GM12873 (cell line): ENCODE results near the gene KRT6C.
A peak's percentile ranks its signal among the peaks of the same experiment; 100 is the strongest.

Experiments
- TF ChIP-seq, protein P1 (sequence below): IDR thresholded peaks from 2 replicates; pipeline ENCODE4 v1.5.1; 2012; ENCODE audit warnings: low read depth, mild to moderate bottlenecking, moderate library complexity, low read length, control low read depth; ENCODE audit not compliant: insufficient read depth; ENCODE audit errors: missing control alignments

The KRT6C gene

DNA sequence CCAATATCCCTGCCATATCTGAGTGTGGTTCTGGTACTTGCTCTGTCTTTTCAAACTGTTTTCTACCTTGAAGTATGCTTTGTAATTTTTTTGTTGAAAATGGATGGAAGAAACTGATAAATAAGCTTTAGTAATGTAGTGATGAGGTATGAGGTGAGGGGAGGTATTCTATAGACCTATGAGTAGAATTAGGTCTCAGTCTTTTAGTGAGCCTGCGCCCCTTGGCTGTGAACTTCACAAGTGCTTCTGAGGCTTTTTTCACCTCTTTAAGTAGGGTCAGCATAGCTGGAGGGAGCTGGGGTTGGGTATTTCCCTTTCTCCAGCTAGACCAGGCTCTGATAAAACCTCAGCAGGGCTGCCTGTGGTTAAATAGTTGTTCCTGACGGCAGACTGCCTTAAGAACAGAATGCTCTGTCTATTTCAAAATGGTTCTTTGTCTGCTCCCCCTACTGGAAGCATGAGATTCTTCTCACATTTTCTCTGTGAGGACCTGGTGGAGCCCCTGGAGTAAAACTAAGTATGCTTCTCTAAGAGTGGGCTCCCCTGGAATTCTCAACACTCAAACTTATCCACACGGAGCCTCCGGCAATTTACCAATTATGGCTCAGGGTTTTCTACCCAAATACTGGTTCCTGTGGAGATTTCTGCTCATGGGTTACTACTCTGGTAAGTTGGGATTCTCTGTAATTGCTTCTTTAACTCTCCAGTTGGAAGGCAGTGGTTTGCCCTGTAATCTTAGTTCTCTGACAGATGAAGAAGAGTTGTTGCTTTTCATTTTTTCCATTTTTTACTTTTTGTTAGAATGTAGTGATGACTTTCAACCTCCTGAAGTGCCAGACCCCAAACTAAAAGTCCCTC lies 33.5 kb upstream of the KRT6C start:
- TF ChIP-seq, protein P1, sequence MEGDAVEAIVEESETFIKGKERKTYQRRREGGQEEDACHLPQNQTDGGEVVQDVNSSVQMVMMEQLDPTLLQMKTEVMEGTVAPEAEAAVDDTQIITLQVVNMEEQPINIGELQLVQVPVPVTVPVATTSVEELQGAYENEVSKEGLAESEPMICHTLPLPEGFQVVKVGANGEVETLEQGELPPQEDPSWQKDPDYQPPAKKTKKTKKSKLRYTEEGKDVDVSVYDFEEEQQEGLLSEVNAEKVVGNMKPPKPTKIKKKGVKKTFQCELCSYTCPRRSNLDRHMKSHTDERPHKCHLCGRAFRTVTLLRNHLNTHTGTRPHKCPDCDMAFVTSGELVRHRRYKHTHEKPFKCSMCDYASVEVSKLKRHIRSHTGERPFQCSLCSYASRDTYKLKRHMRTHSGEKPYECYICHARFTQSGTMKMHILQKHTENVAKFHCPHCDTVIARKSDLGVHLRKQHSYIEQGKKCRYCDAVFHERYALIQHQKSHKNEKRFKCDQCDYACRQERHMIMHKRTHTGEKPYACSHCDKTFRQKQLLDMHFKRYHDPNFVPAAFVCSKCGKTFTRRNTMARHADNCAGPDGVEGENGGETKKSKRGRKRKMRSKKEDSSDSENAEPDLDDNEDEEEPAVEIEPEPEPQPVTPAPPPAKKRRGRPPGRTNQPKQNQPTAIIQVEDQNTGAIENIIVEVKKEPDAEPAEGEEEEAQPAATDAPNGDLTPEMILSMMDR: peak; percentile 56

DNA sequence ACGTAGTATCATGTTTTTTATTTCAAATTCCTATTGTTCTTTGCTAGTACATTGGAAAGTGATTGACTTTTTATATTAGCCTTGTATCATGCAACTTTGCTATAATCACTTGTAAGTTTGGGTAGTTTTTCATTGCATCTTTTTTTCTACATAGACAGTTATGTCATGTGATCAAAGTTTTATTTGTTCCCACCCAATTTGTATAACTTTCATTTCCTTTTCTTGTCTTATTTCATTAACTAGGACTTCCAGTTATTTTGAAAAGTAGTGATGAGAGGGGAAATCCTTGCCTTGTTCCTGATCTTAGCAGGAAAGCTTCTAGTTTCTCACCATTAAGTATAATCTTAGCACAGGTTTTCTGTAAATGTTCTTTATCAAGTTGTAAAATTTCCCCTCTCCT lies 29.3 kb upstream of the KRT6C start:
- TF ChIP-seq, protein P1: no peak

DNA sequence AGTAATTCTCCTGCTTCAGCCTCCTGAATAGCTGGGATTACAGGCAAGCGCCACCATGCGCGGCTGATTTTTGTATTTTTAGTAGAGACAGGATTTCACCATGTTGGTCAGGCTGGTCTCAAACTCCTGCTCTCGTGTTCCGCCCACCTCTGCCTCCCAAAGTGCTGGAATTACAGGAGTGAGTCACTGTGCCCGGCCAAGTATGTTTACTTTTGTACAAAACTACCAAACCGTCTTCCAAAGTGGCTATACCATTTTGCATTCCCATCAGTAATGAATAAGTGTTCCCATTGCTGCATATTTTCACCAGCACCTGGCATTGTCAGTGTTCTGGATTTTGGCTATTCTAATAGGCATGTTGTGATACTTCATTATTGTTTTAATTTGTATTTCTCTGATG lies 27.9 kb upstream of the KRT6C start:
- TF ChIP-seq, protein P1: no peak

DNA sequence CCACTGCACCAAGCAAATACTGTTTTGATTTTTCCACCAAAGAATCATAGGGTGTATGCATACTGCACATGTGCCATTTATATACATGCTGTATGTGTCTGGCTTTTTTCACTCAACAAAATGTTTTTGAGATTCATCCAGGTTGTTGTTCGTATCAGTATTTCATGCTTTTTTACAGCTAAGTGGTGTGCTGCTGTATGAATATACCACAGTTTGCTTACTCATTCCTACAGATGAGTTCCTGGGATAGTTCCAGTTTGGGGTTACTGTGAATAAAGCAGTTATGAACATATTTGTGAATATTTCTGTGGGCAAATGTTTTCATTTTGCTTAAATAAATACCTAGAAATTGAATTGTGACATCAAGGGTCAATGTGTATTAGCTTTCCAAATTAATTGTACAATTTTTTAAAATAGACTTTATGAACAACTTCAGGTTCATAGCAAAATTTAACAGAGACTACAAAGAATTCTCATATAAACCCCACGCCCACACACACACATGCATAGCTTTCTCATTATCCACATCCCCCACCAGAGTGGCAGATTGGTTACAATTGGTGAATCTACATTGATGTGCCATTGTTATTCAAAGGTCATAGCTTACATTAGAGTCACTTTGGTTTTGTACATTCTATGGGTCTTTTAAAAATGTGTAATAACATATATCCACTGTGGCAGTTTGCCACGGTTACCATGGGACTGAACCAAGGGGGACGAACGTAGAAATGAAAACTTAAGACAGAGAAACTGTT lies 26.4 kb upstream of the KRT6C start:
- TF ChIP-seq, protein P1: no peak

DNA sequence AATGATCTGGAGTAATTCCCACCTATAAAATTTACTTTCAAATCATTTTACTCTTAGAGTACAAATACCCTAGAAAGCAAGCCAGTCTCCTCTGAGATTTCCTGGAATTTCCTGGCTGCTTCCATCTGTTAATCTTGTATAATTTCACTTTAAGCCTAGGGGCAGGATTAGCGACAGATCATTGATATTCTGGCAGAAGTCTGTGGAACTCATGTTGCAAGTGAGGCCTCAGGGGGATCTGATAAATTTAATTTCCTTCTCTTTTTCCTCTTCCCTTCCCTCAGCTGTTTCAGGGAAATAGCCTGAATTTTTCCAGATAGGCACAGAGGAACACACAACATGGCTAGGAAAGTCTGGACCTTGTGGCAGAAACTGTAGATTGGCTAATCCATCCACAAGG lies 25.3 kb upstream of the KRT6C start:
- TF ChIP-seq, protein P1: no peak

DNA sequence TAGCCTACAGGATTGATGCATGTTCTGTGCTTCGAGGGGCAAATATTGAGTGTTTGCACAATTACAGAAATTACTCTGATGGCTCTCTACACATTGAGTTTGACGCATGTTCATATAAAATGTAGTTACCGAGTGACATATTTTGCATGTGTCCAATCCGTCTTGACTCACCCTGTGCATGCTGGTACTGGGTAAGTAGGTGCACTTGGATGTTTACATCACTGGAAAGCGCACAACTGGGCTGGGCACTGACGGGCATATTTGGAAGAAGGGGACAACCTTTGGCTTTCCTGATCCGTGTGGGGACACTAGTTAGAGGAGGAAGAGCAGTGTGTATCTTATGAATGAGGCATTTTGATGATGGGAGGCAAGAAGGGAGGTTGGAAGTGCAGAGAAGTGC lies 24.4 kb upstream of the KRT6C start:
- TF ChIP-seq, protein P1: no peak

DNA sequence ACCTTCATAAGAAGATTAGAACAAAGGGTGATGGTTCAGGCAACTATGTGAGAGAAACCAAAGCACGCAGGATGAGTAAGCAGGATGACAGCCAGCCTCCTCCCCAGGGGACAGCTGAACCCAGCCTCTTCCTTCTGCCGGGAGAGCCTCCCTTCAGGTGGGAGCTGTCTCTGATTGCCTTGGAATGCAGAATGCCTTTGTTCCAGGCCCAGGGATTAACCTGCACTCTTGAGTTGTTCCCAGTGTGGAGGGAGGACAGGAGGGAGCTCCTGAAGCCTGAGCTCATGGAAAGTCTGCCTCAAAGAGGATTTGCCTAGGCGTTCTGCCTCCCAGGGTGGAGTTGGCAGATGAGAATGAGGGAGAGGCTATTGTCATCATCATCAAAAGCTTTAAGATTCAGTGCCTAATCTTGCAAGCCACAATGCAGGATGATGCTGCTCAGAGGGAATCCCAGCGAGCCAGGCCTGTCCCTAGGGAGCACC lies 23.0 kb upstream of the KRT6C start:
- TF ChIP-seq, protein P1: no peak
